Gastroesophageal sphincter (tissue), 3 donors: ENCODE results near the gene LRRK2.
"Not testable (repeated sequence)": the region's sequence is repeated elsewhere in the genome, so short reads cannot be mapped to it uniquely, and the experiment has no call there.

Experiments used
- POLR2A ChIP-seq, 2 donors: fragments of 450-650 bp; IDR thresholded peaks; one replicate each; pipeline ENCODE4 v1.6.1; 2017; ENCODE audit warnings: antibody characterized with exemption in 2 of 2, mild to moderate bottlenecking in 2 of 2, moderate library complexity in 1 of 2
- TF ChIP-seq, protein P1 (sequence below), 4 experiments: fragments of 200-600 bp in 2 of 4; fragments of 450-650 bp in 2 of 4; sonication (generic) in 1 of 4; IDR thresholded peaks; one replicate each; pipeline ENCODE4 v1.5.1; 2017 to 2019; ENCODE audit warnings: antibody characterized with exemption in 4 of 4, mild to moderate bottlenecking in 2 of 4, moderate library complexity in 2 of 4

DNA sequence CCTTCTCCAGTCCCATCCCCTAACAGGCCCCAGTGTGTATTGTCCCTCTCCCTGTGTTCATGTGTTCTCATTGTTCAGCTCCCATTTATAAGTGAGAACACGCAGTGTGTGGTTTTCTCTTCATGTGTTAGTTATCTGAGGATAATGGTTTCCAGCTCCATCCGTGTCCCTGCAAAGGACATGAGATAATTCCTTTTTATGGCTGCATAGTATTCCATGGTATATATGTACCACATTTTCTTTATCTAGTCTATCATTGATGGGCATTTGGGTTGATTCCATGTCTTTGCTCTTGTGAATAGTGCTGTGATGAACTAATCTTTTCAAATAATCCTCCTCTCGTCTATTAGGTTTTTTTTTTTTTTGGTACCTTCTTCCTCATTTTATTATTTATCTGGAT lies 25.9 kb downstream of the LRRK2 start:
- TF ChIP-seq, protein P1, sequence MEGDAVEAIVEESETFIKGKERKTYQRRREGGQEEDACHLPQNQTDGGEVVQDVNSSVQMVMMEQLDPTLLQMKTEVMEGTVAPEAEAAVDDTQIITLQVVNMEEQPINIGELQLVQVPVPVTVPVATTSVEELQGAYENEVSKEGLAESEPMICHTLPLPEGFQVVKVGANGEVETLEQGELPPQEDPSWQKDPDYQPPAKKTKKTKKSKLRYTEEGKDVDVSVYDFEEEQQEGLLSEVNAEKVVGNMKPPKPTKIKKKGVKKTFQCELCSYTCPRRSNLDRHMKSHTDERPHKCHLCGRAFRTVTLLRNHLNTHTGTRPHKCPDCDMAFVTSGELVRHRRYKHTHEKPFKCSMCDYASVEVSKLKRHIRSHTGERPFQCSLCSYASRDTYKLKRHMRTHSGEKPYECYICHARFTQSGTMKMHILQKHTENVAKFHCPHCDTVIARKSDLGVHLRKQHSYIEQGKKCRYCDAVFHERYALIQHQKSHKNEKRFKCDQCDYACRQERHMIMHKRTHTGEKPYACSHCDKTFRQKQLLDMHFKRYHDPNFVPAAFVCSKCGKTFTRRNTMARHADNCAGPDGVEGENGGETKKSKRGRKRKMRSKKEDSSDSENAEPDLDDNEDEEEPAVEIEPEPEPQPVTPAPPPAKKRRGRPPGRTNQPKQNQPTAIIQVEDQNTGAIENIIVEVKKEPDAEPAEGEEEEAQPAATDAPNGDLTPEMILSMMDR (IDR thresholded peaks at IDR 0.05), result not testable (repeated sequence)
- not testable (repeated sequence) for TF ChIP-seq POLR2A (IDR thresholded peaks at IDR 0.05)
